Measurements from ENCODE around the gene IGFL4. TPM values are rescaled to one million over a fixed set of nuclear protein-coding genes. Genes with fewer than 3 reads are reported as not detected.

The IGFL4 gene
- total RNA-seq, 2 donors from 2014 or later = not detected

GRCh38 chr19:46025835-46026234 is 15.0 kb downstream of the IGFL4 start:
- intact Hi-C loops (cut with DNase I) = loop anchor here (5.0 to 10.0 kb wide), 2 partner anchors 239 to 241 kb away; no protein-coding TSS in a partner anchor
- DNase-seq (ENCODE audit: low spot score) = no peak

GRCh38 chr19:46023311-46023779 is 17.5 kb downstream of the IGFL4 start:
- DNase-seq (ENCODE audit: low spot score) = no peak
- intact Hi-C loops (cut with DNase I) = loop anchor here in 1 of 2 donors (10.0 kb wide), 1 partner anchor 241 kb away; no protein-coding TSS in a partner anchor

GRCh38 chr19:46022431-46023310 is 18.1 kb downstream of the IGFL4 start, which contains the start of gene PGLYRP1:
Gene PGLYRP1, minus strand, starts transcription at chr19:46023053. Its CDS starts 32 bp downstream, at chr19:46023021.
- intact Hi-C loops (cut with DNase I) = loop anchor here in 1 of 2 donors (10.0 kb wide), 1 partner anchor 242 kb away; no protein-coding TSS in a partner anchor
- peak; percentile 78 for DNase-seq (ENCODE audit: low spot score)

- DNase-seq (ENCODE audit: low spot score) = peak; percentile 77
- intact Hi-C loops (cut with DNase I) = loop anchor here in 1 of 2 donors (10.0 kb wide), 1 partner anchor 243 kb away; no protein-coding TSS in a partner anchor
Measured at GRCh38 chr19:46022061-46022430, 18.8 kb downstream of the IGFL4 start.

GRCh38 chr19:46021531-46022041 is 19.2 kb downstream of the IGFL4 start:
- DNase-seq (ENCODE audit: low spot score) = peak; percentile 64
- intact Hi-C loops (cut with DNase I) = loop anchor here in 1 of 2 donors (10.0 kb wide), 1 partner anchor 243 kb away; no protein-coding TSS in a partner anchor

GRCh38 chr19:46020819-46021125 is 20.0 kb downstream of the IGFL4 start:
- peak; percentile 65 for DNase-seq (ENCODE audit: low spot score)
- intact Hi-C loops (cut with DNase I) = loop anchor here in 1 of 2 donors (10.0 kb wide), 1 partner anchor 244 kb away; no protein-coding TSS in a partner anchor

- intact Hi-C loops (cut with DNase I) = loop anchor here in 1 of 2 donors (10.0 kb wide), 1 partner anchor 984 kb away; the partner anchor contains the start of gene CLASRP
- peak; percentile 59 for DNase-seq (ENCODE audit: low spot score)
Measured at GRCh38 chr19:46019270-46019669, 21.5 kb downstream of the IGFL4 start.

- intact Hi-C loops (cut with DNase I) = loop anchor here in 1 of 2 donors (10.0 kb wide), 1 partner anchor 984 kb away; the partner anchor contains the start of gene CLASRP
- peak; percentile 58 for DNase-seq (ENCODE audit: low spot score)
Measured at GRCh38 chr19:46018729-46019251, 22.0 kb downstream of the IGFL4 start.

GRCh38 chr19:46017874-46018675 is 22.7 kb downstream of the IGFL4 start:
- intact Hi-C loops (cut with DNase I) = loop anchor here in 1 of 2 donors (10.0 kb wide), 1 partner anchor 983 kb away; the partner anchor contains the start of gene CLASRP
- DNase-seq (ENCODE audit: low spot score) = peak; percentile 71

- DNase-seq (ENCODE audit: low spot score) = no peak
- intact Hi-C loops (cut with DNase I) = loop anchor here in 1 of 2 donors (10.0 kb wide), 1 partner anchor 982 kb away; the partner anchor contains the start of gene CLASRP
Measured at GRCh38 chr19:46017095-46017429, 23.7 kb downstream of the IGFL4 start.

GRCh38 chr19:46016426-46017094 is 24.2 kb downstream of the IGFL4 start:
- DNase-seq (ENCODE audit: low spot score) = peak; percentile 95
- intact Hi-C loops (cut with DNase I) = loop anchor here in 1 of 2 donors (10.0 kb wide), 1 partner anchor 982 kb away; the partner anchor contains the start of gene CLASRP

GRCh38 chr19:46015687-46016425 is 24.9 kb downstream of the IGFL4 start:
- DNase-seq (ENCODE audit: low spot score) = peak; percentile 72
- intact Hi-C loops (cut with DNase I) = loop anchor here in 1 of 2 donors (10.0 kb wide), 1 partner anchor 981 kb away; the partner anchor contains the start of gene CLASRP

- peak; percentile 86 for DNase-seq (ENCODE audit: low spot score)
- intact Hi-C loops (cut with DNase I) = loop anchor here in 1 of 2 donors (10.0 kb wide), 1 partner anchor 980 kb away; the partner anchor contains the start of gene CLASRP
Measured at GRCh38 chr19:46014941-46015686, 25.7 kb downstream of the IGFL4 start.

- intact Hi-C loops (cut with DNase I) = loop anchor here in 1 of 2 donors (10.0 kb wide), 1 partner anchor 980 kb away; the partner anchor contains the start of gene CLASRP
- peak; percentile 25 for DNase-seq (ENCODE audit: low spot score)
Measured at GRCh38 chr19:46014534-46014933, 26.3 kb downstream of the IGFL4 start.

GRCh38 chr19:46009530-46010510 is 31.0 kb downstream of the IGFL4 start:
- DNase-seq (ENCODE audit: low spot score) = peak; percentile 91
- intact Hi-C loops (cut with DNase I) = loop anchor here in 1 of 2 donors (10.0 kb wide), 1 partner anchor 975 kb away; the partner anchor contains the start of gene CLASRP

Measured in posterior vena cava (tissue), 2 donors.